ENCODE results near the gene LYPD6. TPM values are rescaled to one million over a fixed set of nuclear protein-coding genes. Genes with fewer than 3 reads are reported as not detected.

LYPD6 gene
- total RNA-seq, 2 experiments from 2014 or later = not detected

GRCh38 chr2:149307014-149307413 is 23.4 kb upstream of the LYPD6 start:
- H2AFZ ChIP-seq (ENCODE audit: low read length) = no peak overlapping the region
- H3K4me1 ChIP-seq (ENCODE audit: insufficient read depth, low read length, poor library complexity, severe bottlenecking) = no peaks in the 10 kb centered on the region
- no peak for DNase-seq (ENCODE audit: low spot score)
- intact Hi-C loops (cut with micrococcal nuclease; ENCODE audit: unreplicated experiment) = no loop called here
- CTCF ChIA-PET (ENCODE audit: unreplicated experiment) = no interaction called here
- H3K9me3 ChIP-seq (ENCODE audit: low read length) = no peaks in the 10 kb centered on the region
- no peak overlapping the region for H3K27ac ChIP-seq (ENCODE audit: low read depth, low read length, poor library complexity, severe bottlenecking)
- TF ChIP-seq EZH2phosphoT487 (IDR thresholded peaks at IDR 0.05; ENCODE audit: borderline replicate concordance, low read depth, low read length) (no peak), CTCF (conservative IDR thresholded peaks at IDR 0.05; ENCODE audit: low read length) (no peak)
- H3K4me3 ChIP-seq (ENCODE audit: low read depth, low read length, poor library complexity, severe bottlenecking) = no peak overlapping the region
- POLR2A ChIA-PET = no interaction called here
- H3K79me2 ChIP-seq (ENCODE audit: insufficient read depth, low read depth, low read length) = no peaks in the 10 kb centered on the region
- H3K4me2 ChIP-seq (ENCODE audit: low read length) = no peak overlapping the region
- no peaks in the 10 kb centered on the region for H3K9me2 ChIP-seq (ENCODE audit: insufficient read depth, low read length)
- no TSS peak for BruUV-seq (replicated peaks)
- no peaks in the 10 kb centered on the region for H3K36me3 ChIP-seq (ENCODE audit: insufficient read depth, low read length)
- no peaks in the 10 kb centered on the region for H4K20me1 ChIP-seq (ENCODE audit: insufficient read depth, low read length)

GRCh38 chr2:149310349-149310748 is 20.0 kb upstream of the LYPD6 start:
- DNase-seq (ENCODE audit: low spot score) = no peak
- CTCF ChIA-PET (ENCODE audit: unreplicated experiment) = no interaction called here
- TF ChIP-seq CTCF (conservative IDR thresholded peaks at IDR 0.05; ENCODE audit: low read length) (no peak), EZH2phosphoT487 (IDR thresholded peaks at IDR 0.05; ENCODE audit: borderline replicate concordance, low read depth, low read length) (no peak)
- Histone ChIP-seq H3K27ac (ENCODE audit: low read depth, low read length, poor library complexity, severe bottlenecking) (no peak overlapping the region), H3K9me2 (ENCODE audit: insufficient read depth, low read length) (no peaks in the 10 kb centered on the region), H3K4me1 (ENCODE audit: insufficient read depth, low read length, poor library complexity, severe bottlenecking) (no peaks in the 10 kb centered on the region), H4K20me1 (ENCODE audit: insufficient read depth, low read length) (no peaks in the 10 kb centered on the region), H2AFZ (ENCODE audit: low read length) (no peak overlapping the region), H3K9me3 (ENCODE audit: low read length) (no peaks in the 10 kb centered on the region), H3K4me2 (ENCODE audit: low read length) (no peak overlapping the region), H3K79me2 (ENCODE audit: insufficient read depth, low read depth, low read length) (no peaks in the 10 kb centered on the region), H3K4me3 (ENCODE audit: low read depth, low read length, poor library complexity, severe bottlenecking) (no peak overlapping the region), H3K36me3 (ENCODE audit: insufficient read depth, low read length) (no peaks in the 10 kb centered on the region)
- POLR2A ChIA-PET = no interaction called here
- BruUV-seq (replicated peaks) = no TSS peak
- intact Hi-C loops (cut with micrococcal nuclease; ENCODE audit: unreplicated experiment) = no loop called here

GRCh38 chr2:149312039-149312438 is 18.3 kb upstream of the LYPD6 start:
- no peak for TF ChIP-seq EZH2phosphoT487 (IDR thresholded peaks at IDR 0.05; ENCODE audit: borderline replicate concordance, low read depth, low read length)
- TF ChIP-seq CTCF (conservative IDR thresholded peaks at IDR 0.05; ENCODE audit: low read length) = no peak
- Histone ChIP-seq H3K4me3 (ENCODE audit: low read depth, low read length, poor library complexity, severe bottlenecking) (no peak overlapping the region), H3K9me2 (ENCODE audit: insufficient read depth, low read length) (no peaks in the 10 kb centered on the region), H3K4me2 (ENCODE audit: low read length) (no peak overlapping the region), H3K79me2 (ENCODE audit: insufficient read depth, low read depth, low read length) (no peaks in the 10 kb centered on the region), H3K27ac (ENCODE audit: low read depth, low read length, poor library complexity, severe bottlenecking) (no peak overlapping the region), H3K9me3 (ENCODE audit: low read length) (no peaks in the 10 kb centered on the region), H3K4me1 (ENCODE audit: insufficient read depth, low read length, poor library complexity, severe bottlenecking) (no peaks in the 10 kb centered on the region), H4K20me1 (ENCODE audit: insufficient read depth, low read length) (no peaks in the 10 kb centered on the region), H3K36me3 (ENCODE audit: insufficient read depth, low read length) (no peaks in the 10 kb centered on the region), H2AFZ (ENCODE audit: low read length) (no peak overlapping the region)
- POLR2A ChIA-PET = no interaction called here
- CTCF ChIA-PET (ENCODE audit: unreplicated experiment) = interaction anchor here (1.0 kb wide), 1 partner anchor 294 kb away, joined by 3 read pairs; no protein-coding TSS in a partner anchor
- no peak for DNase-seq (ENCODE audit: low spot score)
- intact Hi-C loops (cut with micrococcal nuclease; ENCODE audit: unreplicated experiment) = loop anchor here (2.0 kb wide), 1 partner anchor 223 kb away; no protein-coding TSS in a partner anchor
- BruUV-seq (replicated peaks) = no TSS peak

All from OCI-LY7 (cell line).